ENCODE data around the gene PCDH9.
"Not testable (repeated sequence)": the region's sequence is repeated elsewhere in the genome, so short reads cannot be mapped to it uniquely, and the experiment has no call there.

Gene PCDH9

GRCh38 chr13:66313413-66313812 lies 916.7 kb downstream of the PCDH9 start:
- no peak for DNase-seq (ENCODE audit: low read depth in 3 of 3, low spot score in 1 of 3)

DNA sequence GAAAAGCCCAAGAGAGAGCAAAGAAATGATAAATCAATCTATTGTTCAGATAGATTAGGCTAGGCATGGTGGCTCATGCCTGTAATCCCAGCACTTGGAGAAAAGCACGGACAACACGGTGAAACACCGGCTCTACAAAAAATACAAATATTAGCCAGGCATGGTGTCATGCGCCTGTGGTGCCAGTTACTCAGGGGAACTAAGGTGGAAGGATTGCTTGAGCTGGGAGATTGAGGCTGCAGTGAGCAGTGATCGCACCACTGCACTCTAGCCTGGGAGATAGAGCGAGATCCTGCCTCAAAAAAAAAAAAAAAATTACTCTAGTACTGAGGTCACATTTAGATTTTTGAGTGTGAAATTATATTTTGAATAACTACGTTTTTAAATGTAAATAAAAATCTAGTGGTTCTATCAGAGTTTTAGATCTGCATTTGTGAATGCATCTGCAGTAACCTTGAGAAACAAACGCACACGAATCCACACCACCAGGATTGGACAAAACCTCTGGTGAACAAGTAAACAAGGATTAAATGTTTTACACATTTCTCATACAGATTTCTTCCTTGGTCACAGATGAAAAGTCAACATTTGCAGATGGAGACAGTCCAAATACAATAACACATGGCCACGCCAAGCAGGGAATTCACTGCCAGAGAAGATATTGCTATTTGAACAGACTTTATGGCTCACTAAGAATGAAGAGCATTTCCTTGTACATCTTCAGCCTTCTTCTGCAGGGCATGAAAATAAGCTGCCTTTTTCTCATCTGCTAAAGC lies 917.6 kb downstream of the PCDH9 start:
- no peak for DNase-seq (ENCODE audit: low read depth in 3 of 3, low spot score in 1 of 3)

GRCh38 chr13:66305961-66306617 lies 924.0 kb downstream of the PCDH9 start:
- DNase-seq (ENCODE audit: low read depth in 3 of 3, low spot score in 1 of 3) = no peak

DNA sequence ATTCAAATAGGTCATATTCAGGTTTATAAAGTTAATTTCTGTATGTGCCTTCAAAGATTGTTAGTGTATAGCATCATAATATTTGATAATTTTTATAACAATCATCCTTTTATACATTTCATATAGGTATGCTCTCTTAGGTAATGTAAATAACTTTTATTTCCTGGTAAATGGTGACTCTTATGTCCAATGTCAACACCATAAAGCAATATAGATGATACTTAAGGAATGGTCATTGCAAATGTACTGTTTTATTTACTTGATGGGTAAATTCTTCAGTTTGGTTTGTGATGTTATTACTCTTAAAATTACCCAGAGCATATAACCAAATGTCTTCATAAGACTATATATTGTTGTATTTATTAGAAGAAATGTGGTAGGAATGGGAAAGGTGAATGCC lies 928.7 kb downstream of the PCDH9 start:
- no peak for DNase-seq (ENCODE audit: low read depth in 3 of 3, low spot score in 1 of 3)

DNA sequence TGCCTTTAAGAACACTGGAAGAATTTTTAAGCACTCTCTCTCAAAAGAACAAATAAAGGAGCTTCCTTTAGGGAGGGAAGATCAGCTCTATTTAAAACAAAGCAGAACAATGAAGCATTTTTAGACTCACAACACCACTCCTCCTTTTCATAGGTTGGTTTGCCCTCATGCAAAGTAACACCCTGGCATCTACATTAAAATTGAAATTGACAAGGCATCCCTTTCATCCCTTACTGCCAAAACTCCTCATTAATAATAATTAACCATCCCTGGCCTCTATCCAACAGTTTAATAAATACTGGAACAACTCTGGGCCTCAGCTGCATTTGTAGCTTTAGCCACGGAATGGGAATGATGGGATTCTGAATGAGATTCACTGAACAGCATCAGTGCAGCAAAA lies 929.1 kb downstream of the PCDH9 start:
- DNase-seq (ENCODE audit: low read depth in 3 of 3, low spot score in 1 of 3) = no peak

DNA sequence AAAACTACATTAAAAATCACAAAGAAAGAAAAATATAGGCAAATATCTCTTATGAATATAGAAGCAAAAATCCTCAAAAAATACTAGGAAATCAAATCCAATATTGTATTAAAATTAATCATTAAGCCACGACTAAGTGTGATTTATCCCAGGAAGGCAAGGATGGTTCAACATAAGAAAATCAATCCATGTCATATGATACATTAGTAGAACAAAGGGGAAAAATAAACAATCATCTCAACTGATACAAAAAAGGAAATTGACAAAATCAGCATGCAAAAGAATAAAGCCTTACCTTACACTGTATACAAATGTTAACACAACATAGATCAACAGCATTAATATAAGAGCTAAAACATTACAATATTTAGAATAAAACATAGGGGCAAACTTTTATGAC lies 933.3 kb downstream of the PCDH9 start:
- no peak for DNase-seq (ENCODE audit: low read depth in 3 of 3, low spot score in 1 of 3)

GRCh38 chr13:66296328-66296727 lies 933.8 kb downstream of the PCDH9 start:
- no peak for DNase-seq (ENCODE audit: low read depth in 3 of 3, low spot score in 1 of 3)

DNA sequence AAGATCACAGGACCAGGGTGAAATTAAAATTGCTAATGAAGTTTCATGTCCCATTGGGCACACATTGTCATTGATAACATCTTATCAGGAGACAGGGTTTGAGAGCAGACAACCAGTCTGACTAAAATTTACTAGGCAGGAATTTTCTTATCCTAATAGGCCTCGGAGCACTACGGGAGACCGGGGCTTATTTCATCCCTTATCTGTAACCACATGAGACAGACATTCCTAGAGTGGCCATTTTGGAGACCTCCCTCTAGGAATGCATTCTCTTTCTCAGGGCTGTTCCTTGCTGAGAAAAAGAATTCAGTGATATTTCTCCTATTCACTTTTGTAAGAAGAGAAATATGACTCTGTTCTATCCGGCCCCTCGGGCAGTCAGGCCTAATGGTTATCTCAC lies 943.3 kb downstream of the PCDH9 start:
- DNase-seq (ENCODE audit: low read depth in 3 of 3, low spot score in 1 of 3) = not testable (repeated sequence)

- no peak for DNase-seq (ENCODE audit: low read depth in 3 of 3, low spot score in 1 of 3)
These were observed 954.7 kb downstream of the PCDH9 start for GRCh38 chr13:66275416-66275815.

DNA sequence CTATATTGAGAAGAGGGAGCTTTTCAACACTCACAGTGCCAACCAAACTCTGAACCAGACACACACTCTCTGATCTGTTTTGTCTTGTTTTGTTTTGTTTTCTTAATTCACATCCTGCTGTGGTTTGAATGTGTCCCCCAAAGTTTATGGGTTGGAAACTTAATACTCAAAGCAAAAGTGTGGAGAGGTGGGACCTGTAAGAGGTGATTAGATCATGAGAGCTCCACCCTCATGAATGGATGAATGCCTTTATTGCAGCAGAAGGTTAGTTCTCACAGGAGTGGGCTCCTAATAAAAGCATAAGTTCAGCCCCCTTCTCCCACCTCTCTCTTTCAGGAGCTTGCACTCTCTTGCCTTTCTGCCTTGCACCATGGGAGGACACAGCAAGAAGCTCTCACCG lies 957.1 kb downstream of the PCDH9 start:
- no peak for DNase-seq (ENCODE audit: low read depth in 3 of 3, low spot score in 1 of 3)

GRCh38 chr13:66266761-66267160 lies 963.4 kb downstream of the PCDH9 start:
- DNase-seq (ENCODE audit: low read depth in 3 of 3, low spot score in 1 of 3) = no peak

- no peak for DNase-seq (ENCODE audit: low read depth in 3 of 3, low spot score in 1 of 3)
These were observed 963.8 kb downstream of the PCDH9 start for GRCh38 chr13:66266348-66266747.

- DNase-seq (ENCODE audit: low read depth in 3 of 3, low spot score in 1 of 3) = no peak
These were observed 964.8 kb downstream of the PCDH9 start for GRCh38 chr13:66265371-66265770.

DNA sequence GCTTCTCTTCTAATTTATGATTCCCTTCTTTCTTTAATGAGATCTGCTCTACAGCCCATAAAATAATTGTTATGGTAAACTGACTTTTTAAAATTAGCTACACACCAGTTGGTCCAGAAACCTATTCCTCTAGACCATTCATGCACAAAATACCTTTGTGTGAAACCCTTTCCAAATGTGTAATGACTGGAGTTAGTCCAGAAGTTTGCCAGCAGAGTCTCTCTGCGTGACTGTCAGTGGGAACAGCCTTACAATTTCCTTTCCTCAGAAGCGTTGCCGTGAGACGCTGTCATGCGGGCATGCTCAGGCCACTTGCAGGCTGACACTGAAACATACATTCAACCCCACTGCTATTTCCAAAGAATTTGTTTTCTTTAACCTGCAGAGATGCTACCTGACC lies 965.2 kb downstream of the PCDH9 start:
- no peak for DNase-seq (ENCODE audit: low read depth in 3 of 3, low spot score in 1 of 3)

GRCh38 chr13:66262330-66262729 lies 967.8 kb downstream of the PCDH9 start:
- DNase-seq (ENCODE audit: low read depth in 3 of 3, low spot score in 1 of 3) = no peak

DNA sequence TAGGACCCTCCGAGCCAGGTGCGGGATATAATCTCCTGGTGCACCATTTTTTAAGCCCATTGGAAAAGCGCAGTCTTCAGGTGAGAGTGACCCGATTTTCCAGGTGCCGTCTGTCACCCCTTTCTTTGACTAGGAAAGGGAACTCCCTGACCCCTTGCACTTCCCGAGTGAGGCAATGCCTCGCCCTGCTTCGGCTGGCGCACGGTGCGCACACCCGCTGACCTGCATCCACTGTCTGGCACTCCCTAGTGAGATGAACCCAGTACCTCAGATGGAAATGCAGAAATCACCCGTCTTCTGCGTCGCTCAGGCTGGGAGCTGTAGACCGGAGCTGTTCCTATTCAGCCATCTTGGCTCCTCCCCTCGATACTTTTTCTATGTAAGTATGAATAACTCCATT lies 970.7 kb downstream of the PCDH9 start:
- DNase-seq (ENCODE audit: low read depth in 3 of 3, low spot score in 1 of 3) = not testable (repeated sequence)

Data from stimulated activated CD4-positive, alpha-beta T cell treated with anti-CD3 and anti-CD28 coated beads, TNF-alpha, amount 100 ng/mL, for 1 hour (primary cell).